Tibial nerve (tissue), 4 donors: ENCODE data around the gene TSTD2. TPM values are rescaled to one million over a fixed set of nuclear protein-coding genes. Genes with fewer than 3 reads are reported as not detected.

Experiments
- DNase-seq, 2 donors: peaks; one replicate each; pipeline ENCODE4 v3.0.0-alpha.2; 2019; ENCODE audit warnings: low spot score in 2 of 2
- H3K27ac ChIP-seq, 4 donors: fragments of 200-600 bp; sonication (generic) in 3 of 4; one replicate each; pipeline ENCODE4 v1.5.1; 2017 to 2019; ENCODE audit warnings: mild to moderate bottlenecking in 1 of 4
- H3K27me3 ChIP-seq, 2 donors: fragments of 200-600 bp; sonication (generic) in 1 of 2; one replicate each; pipeline versions ENCODE4 v1.5.1 to v1.6.0; 2017 to 2019
- H3K36me3 ChIP-seq, 3 donors: fragments of 200-600 bp; sonication (generic); one replicate each; pipeline ENCODE4 v1.5.1; 2018 to 2019
- H3K4me1 ChIP-seq, 4 donors: fragments of 200-600 bp; sonication (generic) in 3 of 4; one replicate each; pipeline ENCODE4 v1.5.1; 2017 to 2019
- H3K4me3 ChIP-seq, 4 donors: fragments of 200-600 bp; sonication (generic) in 3 of 4; one replicate each; pipeline ENCODE4 v1.5.1; 2017 to 2019; ENCODE audit warnings: mild to moderate bottlenecking in 1 of 4, moderate library complexity in 1 of 4
- H3K9me3 ChIP-seq, 4 donors: fragments of 200-600 bp; sonication (generic) in 3 of 4; one replicate each; pipeline ENCODE4 v1.5.1; 2017 to 2019
- EP300 ChIP-seq, 2 donors: sonication (generic); formaldehyde crosslinking; IDR thresholded peaks; one replicate each; pipeline ENCODE4 v1.6.1; 2017; ENCODE audit warnings: antibody characterized with exemption in 2 of 2, mild to moderate bottlenecking in 1 of 2
- POLR2A ChIP-seq, 2 donors: fragments of 450-650 bp; IDR thresholded peaks; one replicate each; pipeline ENCODE4 v1.6.1; 2017; ENCODE audit warnings: antibody characterized with exemption in 2 of 2, mild to moderate bottlenecking in 2 of 2, moderate library complexity in 2 of 2
- WGBS, 2 donors: methylation state at CpG; one replicate each; pipeline ENCODE4 v1.1.5; 2018; 5-methylcytosine and 5-hydroxymethylcytosine counted together
- total RNA-seq, 4 donors: library from RNA; depleted of rRNA; stranded (reverse); fragments of >200 nt; gene quantifications; one replicate each; pipeline ENCODE4 v1.1.0, GENCODE V29; 2016
- TF ChIP-seq, protein P1 (sequence below), 5 experiments: fragments of 200-600 bp in 3 of 5; fragments of 450-650 bp in 2 of 5; sonication (generic) in 3 of 5; IDR thresholded peaks; one replicate each; pipeline ENCODE4 v1.5.1; 2016 to 2019; ENCODE audit warnings: antibody characterized with exemption in 5 of 5, mild to moderate bottlenecking in 3 of 5, moderate library complexity in 2 of 5

TSTD2 gene
- total RNA-seq, 4 donors from 2014 or later, result 14.0 to 54.1 (median 23.6) TPM

DNA sequence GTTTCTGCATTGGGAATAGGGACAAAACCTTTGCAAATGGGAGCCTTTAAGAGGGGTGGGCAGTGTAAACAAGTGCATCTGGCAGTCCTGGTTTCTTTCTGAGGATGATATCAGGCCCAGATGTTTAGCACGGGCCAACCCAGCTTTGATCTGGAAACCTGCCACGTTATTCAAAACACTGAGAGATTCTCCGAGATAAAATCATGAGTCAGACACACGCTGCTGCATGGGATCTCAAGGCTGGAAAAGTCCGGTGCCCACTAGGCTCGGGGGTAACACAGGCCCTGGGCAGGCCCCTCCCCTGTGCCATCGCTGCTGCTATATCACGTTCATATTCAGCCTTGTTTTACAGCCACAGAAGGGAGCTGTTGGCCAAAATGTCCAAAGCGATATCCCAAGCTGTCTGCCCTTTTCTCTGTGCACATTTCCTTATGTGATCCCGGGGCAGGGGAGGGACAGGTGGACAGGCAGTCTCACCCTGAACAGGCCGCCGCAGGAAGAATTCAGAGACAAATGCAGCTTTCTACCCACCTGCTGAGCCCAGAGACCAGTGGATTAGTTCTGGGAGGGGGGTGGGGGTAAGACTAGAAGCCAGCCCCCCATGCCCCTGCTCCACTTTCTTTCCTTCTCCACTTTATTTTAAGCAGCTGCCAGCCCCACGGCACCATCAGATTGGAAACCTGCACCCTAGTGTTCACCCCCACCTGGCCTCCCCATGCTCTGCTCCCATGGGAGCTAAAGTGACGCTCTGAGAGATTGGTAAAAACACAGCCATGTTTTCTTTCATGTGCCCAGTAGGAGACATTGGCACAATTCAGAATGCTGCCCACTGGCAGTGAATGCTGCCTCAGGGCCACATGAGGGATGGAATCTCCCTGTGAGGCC is 68.6 kb downstream of the TSTD2 start:
- WGBS, 2 donors, result 34 to 38% methylated on average over 14 of the region's 14 CpGs
- no peaks in the 10 kb centered on the region for H3K9me3 ChIP-seq
- TF ChIP-seq EP300 (IDR thresholded peaks at IDR 0.05), result peak in 1 of 2 donors; percentile 51
- TF ChIP-seq, protein P1, sequence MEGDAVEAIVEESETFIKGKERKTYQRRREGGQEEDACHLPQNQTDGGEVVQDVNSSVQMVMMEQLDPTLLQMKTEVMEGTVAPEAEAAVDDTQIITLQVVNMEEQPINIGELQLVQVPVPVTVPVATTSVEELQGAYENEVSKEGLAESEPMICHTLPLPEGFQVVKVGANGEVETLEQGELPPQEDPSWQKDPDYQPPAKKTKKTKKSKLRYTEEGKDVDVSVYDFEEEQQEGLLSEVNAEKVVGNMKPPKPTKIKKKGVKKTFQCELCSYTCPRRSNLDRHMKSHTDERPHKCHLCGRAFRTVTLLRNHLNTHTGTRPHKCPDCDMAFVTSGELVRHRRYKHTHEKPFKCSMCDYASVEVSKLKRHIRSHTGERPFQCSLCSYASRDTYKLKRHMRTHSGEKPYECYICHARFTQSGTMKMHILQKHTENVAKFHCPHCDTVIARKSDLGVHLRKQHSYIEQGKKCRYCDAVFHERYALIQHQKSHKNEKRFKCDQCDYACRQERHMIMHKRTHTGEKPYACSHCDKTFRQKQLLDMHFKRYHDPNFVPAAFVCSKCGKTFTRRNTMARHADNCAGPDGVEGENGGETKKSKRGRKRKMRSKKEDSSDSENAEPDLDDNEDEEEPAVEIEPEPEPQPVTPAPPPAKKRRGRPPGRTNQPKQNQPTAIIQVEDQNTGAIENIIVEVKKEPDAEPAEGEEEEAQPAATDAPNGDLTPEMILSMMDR (IDR thresholded peaks at IDR 0.05), result no peak
- TF ChIP-seq POLR2A (IDR thresholded peaks at IDR 0.05), result no peak
- H3K4me1 ChIP-seq, result peaks cover 0 to 46% (median 16%) of the 10 kb centered on the region in 4 donors
- no peak overlapping the region for H3K4me3 ChIP-seq
- no peaks in the 10 kb centered on the region for H3K27me3 ChIP-seq
- H3K36me3 ChIP-seq, result peaks cover 0 to 16% (median 0%) of the 10 kb centered on the region in 3 donors
- peak; percentile 59 to 77 for DNase-seq
- peak overlapping the region; percentile 43 to 85 (median 62) for H3K27ac ChIP-seq

DNA sequence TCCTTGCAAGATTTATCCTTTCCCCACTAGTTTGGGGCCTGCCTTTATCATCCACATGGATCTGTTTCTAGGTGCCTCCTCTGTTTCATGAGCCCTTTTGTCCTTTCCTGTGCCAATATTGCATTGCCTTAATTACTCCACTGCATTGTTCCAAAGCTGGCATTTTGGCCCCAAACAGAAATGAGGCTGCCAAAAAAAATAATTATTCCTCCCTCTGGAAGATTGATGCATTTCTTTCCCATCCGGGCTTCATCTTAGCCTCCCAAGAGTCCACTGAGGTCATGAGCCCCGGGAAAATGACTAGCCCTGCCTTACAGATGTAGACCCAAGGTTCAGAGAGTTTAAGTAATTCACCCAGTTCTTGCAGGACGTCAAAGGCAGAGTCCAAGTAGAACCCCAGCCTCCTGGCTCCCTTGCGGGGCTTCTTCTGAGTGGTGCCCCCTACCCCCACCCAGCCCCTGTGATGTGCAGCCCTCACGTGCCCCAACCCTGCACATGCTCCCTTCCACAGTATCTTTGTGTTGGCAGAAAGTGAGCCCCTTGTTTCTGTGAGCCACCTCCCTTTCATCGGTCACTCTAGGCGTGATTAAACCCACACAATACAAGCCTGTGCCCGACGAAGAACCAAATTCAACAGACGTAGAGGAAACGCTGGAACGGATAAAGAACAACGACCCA is 69.6 kb downstream of the TSTD2 start:
- peak overlapping the region; percentile 22 to 85 (median 62) for H3K27ac ChIP-seq
- no peak overlapping the region for H3K4me3 ChIP-seq
- WGBS, 2 donors, result 21 to 43% methylated on average over 13 of the region's 13 CpGs
- DNase-seq, result no peak
- no peaks in the 10 kb centered on the region for H3K9me3 ChIP-seq
- TF ChIP-seq, protein P1 (IDR thresholded peaks at IDR 0.05), result no peak
- TF ChIP-seq EP300 (IDR thresholded peaks at IDR 0.05), result peak in 1 of 2 donors; percentile 31
- peaks cover 0 to 54% (median 20%) of the 10 kb centered on the region in 4 donors for H3K4me1 ChIP-seq
- peaks cover 0 to 7% (median 0%) of the 10 kb centered on the region in 3 donors for H3K36me3 ChIP-seq
- H3K27me3 ChIP-seq, result no peaks in the 10 kb centered on the region

DNA sequence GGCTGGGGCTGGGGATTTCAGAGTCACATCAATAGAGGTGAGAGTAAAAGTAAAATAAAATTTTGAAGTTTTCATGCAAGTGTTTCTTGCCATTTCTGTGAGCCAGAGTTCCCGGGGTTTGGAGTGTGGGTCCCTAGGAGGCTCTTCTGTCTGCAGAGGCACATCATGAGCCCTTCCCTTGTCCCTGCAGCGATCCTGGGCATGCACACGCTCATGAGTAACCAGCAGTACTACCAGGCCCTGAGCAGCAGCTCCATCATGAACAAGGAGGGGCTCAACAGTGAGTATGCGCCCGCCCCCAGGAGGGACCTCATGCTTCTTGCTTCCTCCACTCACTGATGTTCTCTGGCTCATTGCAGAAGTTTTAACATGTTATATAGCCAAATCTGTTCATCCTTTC is 70.6 kb downstream of the TSTD2 start:
- Histone ChIP-seq H3K4me1 (peaks cover 0 to 62% (median 26%) of the 10 kb centered on the region in 4 donors), H3K4me3 (no peak overlapping the region), H3K36me3 (no peaks in the 10 kb centered on the region), H3K27me3 (no peaks in the 10 kb centered on the region), H3K27ac (peak overlapping the region; percentile 4 to 85 (median 49)), H3K9me3 (no peaks in the 10 kb centered on the region)
- WGBS, 2 donors, result 75 to 85% methylated on average over 5 of the region's 5 CpGs
- no peak for DNase-seq
- TF ChIP-seq, protein P1 (IDR thresholded peaks at IDR 0.05), result no peak
- TF ChIP-seq EP300 (IDR thresholded peaks at IDR 0.05), result no peak
- no peak for TF ChIP-seq POLR2A (IDR thresholded peaks at IDR 0.05)

DNA sequence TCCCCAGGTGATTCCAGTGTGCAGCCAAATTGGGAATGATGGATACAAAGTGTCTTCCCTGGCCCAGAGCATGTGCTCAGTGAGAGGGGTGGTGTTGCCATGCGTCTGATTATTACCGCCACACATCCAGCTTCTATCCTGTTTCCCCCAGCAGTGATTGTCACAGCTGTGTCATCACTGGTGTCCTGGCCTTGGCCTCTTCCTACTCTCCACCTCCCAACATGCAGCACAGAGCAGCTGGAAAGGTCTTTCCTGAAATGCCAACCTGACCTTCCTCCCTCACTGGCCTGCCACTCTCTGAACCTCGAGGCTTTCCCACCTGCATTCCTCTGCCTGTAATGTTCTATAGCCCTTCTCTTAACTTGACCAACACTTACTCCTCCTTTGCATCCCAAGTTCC is 71.7 kb downstream of the TSTD2 start:
- Histone ChIP-seq H3K27me3 (no peaks in the 10 kb centered on the region), H3K4me3 (no peak overlapping the region), H3K9me3 (no peaks in the 10 kb centered on the region), H3K4me1 (peaks cover 0 to 73% (median 36%) of the 10 kb centered on the region in 4 donors), H3K27ac (peak overlapping the region in 3 of 4 donors; percentile 4 to 85 (median 76)), H3K36me3 (no peaks in the 10 kb centered on the region)
- DNase-seq, result no peak
- WGBS, 2 donors, result 78 to 84% methylated on average over 3 of the region's 3 CpGs
- TF ChIP-seq, protein P1 (IDR thresholded peaks at IDR 0.05), result no peak
- TF ChIP-seq EP300 (IDR thresholded peaks at IDR 0.05) (no peak), POLR2A (IDR thresholded peaks at IDR 0.05) (no peak)

DNA sequence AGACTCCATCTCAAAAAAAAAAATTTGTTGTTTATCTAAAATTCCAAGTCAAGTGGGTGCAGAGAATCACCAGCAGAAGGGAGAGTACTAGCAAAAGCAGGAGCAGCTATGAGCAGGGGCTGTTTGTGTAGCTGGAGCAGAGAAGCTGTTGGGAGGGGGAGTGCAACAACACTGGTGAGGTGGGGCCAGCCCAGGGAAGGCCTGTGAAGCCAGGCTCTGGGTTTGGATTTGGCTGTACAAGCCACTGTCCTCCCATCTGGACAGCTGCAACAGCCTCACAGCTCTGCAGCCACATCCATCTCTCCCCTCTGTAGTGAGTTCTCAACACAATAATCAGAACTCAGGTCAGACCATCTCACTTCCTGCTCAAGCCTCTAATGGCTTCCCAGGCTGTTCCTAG is 72.3 kb downstream of the TSTD2 start:
- H3K27me3 ChIP-seq, result no peaks in the 10 kb centered on the region
- H3K27ac ChIP-seq, result peak overlapping the region in 2 of 4 donors; percentile 76 to 85
- H3K9me3 ChIP-seq, result no peaks in the 10 kb centered on the region
- peaks cover 0 to 79% (median 43%) of the 10 kb centered on the region in 4 donors for H3K4me1 ChIP-seq
- no peak for TF ChIP-seq POLR2A (IDR thresholded peaks at IDR 0.05)
- TF ChIP-seq, protein P1 (IDR thresholded peaks at IDR 0.05), result no peak
- TF ChIP-seq EP300 (IDR thresholded peaks at IDR 0.05), result no peak
- DNase-seq, result no peak
- no peaks in the 10 kb centered on the region for H3K36me3 ChIP-seq
- H3K4me3 ChIP-seq, result no peak overlapping the region
